Stimulated activated CD4-positive, alpha-beta T cell treated with anti-CD3 and anti-CD28 coated beads, TNF-alpha, amount 100 ng/mL, for 48 hours (primary cell): Measurements from ENCODE around the gene ENTHD1.
"Not testable (repeated sequence)": the region's sequence is repeated elsewhere in the genome, so short reads cannot be mapped to it uniquely, and the experiment has no call there.

Source experiments
- DNase-seq, 3 donors: peaks; one replicate each; pipeline ENCODE4 v3.0.0-alpha.2; 2020; ENCODE audit warnings: low read depth in 3 of 3

ENTHD1 gene

GRCh38 chr22:39925273-39925672, 31.7 kb upstream of the ENTHD1 start:
- DNase-seq = no peak

- DNase-seq = no peak
Measured at GRCh38 chr22:39924286-39924685, 30.7 kb upstream of the ENTHD1 start.

DNA sequence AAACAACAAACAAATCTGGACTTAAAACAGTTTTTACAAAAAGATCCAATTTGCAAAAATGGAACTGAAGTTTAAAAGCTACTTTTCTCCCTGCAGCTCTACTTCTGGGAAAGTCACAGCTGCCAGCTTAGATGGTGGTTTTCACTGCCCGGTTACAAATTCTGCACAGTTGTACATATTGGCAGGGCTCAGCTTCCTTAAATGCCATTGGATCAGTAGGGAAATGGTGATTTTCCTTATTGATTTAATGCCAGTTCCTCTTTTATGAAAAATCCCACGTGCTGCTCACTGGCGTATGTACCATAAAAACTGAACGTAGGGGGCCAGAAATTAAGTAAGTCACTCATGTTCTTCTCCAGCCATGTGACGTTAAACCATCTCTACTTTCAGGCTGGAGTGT, 30.1 kb upstream of the ENTHD1 start:
- no peak for DNase-seq

DNA sequence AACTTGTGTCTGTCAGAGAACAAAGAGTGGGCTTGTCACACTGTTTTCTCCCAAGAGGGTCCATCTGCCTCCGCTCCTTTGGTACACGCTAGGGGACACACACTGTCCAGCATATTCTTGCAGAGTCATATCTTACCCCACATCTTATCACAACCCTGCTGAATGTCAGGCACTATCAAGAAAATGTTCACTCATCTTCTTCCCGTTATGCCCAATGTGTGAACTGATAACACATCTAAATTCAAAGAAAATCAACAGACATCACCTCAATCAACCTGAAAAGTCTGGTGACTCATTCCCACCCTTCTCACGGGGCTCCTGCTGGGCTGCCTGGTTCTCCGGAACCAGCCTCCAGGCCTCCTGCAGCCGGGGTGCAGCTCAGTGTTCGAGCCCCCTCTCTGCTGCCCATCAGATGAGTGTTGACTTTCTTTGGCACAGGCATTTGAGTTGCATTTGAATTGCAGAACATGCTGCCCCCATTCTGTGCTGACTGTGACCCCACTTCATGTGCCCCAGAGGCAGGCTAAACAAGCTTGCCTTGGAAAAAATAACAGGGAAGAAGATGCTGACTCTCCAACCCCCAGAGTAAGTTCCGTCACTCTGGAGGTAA, 26.7 kb upstream of the ENTHD1 start:
- DNase-seq = peak; percentile 46 to 63 (median 58)

- DNase-seq = no peak
Measured at GRCh38 chr22:39917776-39918495, 24.4 kb upstream of the ENTHD1 start.

GRCh38 chr22:39917197-39917643, 23.7 kb upstream of the ENTHD1 start:
- DNase-seq = no peak

DNA sequence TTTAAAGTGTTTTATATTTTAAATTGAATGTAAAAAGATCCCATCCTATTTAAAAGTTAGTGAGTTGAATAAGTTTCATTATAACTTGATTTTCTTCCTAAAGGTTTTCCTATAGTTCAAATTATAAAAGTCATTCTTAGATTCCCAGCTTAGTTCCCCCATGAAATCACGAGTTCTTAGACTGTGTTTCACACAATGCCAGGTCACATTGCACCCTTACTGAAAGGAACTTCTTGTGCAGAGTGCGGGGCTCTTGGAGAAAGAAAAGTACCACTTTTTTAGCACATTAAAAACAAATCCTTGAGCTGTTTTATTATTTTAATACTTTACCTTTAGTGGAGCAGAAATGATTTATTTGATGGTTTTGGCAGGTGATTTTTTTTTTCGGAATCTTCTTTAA, 22.9 kb upstream of the ENTHD1 start:
- no peak for DNase-seq

GRCh38 chr22:39915295-39915726, 21.8 kb upstream of the ENTHD1 start:
- DNase-seq = no peak

DNA sequence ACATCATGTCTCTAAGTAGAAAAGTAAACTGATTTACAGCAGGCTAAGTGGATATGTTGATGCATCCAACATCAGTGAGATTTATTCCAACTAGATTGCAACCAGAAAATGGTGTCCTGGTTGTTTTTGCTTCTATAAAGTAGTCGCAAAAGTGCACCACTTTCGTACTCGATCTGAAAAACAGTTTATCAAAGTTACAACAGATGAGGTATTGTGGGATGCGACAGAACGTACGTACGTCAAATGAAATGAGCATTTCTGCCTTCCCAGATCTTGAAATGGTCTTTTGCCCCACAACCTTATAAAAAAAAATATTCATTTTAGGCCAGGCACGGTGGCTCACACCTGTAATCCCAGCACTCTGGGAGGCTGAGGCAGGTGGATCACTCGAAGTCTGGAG, 21.0 kb upstream of the ENTHD1 start:
- no peak for DNase-seq

DNA sequence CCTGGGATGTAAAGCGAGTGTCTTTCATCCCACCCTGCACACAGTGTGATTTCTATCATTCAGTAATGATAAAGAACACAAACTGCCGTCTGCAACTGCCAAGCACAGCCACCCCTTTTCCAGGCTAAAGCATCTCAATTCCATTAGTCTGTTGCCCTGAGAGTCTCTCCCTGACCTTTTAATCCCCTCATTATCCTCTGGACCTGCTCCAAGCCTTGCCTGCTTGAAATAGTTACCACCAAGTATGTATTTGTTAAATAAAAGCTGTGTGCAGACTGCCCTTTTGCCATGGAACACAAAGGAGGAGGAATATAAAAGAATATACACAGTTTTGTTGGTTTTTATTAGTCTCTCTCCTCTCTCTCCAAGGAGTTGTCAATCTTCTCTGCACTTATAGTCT, 20.3 kb upstream of the ENTHD1 start:
- no peak for DNase-seq

DNA sequence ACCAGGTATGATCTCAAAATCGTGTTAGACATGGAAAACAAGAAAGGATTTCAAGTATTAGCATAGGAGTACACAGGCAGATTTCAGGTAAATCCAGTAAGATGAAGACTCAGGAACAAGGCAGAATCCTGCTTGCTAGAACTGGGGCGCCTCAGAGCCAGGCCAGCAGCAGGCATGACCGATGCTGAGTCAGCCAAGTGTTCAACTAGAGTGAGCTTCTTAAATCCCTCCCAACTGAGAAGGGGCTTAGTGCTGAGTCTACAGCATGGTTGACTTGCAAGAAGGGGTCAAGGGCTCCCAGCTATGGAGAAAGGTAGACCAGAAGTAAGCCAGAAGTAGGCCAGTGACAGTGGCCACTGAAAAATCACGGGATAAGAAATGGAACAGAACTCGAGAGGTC, 19.8 kb upstream of the ENTHD1 start:
- no peak for DNase-seq

GRCh38 chr22:39910876-39911613, 17.5 kb upstream of the ENTHD1 start:
- DNase-seq = no peak

DNA sequence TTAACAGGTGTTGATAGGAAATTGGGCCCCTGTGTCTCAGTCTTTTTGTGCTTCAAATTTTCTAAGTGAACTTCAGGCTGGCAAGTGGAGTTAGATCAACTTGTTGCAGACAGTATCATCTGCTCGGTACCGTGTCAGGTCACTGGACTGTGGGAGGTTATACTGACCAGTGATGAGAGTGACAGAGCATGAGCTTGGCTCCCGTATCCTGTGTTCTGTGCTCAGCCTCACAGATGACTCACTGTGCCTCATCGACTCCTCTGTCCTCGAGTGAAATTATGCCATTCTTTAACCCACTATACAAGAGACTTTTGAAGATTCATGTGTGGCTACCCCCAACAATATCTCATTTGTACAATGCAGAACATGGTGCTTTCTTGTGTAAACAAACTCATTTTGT, 15.2 kb upstream of the ENTHD1 start:
- no peak for DNase-seq

GRCh38 chr22:39908136-39908535, 14.6 kb upstream of the ENTHD1 start:
- no peak for DNase-seq

DNA sequence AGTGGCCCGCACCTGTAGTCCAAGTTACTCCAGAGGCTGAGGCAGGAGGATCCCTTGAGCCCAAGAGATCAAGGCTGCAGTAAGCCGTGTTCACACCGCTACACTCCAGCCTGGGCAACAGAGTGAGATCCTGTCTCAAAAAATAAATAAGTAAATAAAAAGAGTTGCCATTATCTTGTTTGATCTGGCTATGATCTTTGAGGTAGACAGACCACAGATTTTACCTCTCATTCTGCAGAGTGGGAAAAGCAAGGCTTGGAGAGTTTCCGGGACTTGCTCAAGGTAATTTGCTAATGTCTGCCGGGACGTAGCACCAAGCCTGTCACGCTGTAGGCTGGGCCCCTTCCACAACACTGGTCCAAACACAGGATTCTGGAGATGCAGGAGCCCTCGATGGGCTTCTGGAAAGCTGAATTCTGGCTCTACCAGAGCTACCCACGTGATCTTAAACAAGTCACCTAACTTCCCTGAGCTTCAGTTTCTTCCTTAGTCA, 14.1 kb upstream of the ENTHD1 start:
- DNase-seq = no peak

GRCh38 chr22:39907047-39907446, 13.5 kb upstream of the ENTHD1 start:
- DNase-seq = no peak

DNA sequence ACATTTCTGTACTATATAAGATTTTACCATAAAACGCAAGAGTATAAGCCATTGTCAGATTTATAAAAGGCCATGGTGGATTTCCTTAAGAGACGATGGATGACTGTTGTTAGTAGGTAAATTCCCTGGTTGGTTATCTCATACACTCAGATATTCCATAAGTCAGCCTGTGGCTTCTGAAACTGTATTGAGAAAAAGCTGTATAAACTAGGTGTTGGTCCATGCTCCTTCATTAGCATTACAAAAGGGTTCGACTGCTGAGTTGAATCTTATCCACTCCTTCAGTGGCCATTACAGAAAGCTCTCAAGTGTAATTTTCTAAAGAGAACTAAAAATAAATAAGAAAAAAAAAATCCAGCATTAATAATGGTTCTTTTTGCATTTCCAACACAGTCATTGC, 12.6 kb upstream of the ENTHD1 start:
- no peak for DNase-seq

GRCh38 chr22:39905687-39906086, 12.1 kb upstream of the ENTHD1 start:
- DNase-seq = no peak

GRCh38 chr22:39904862-39905261, 11.3 kb upstream of the ENTHD1 start:
- no peak for DNase-seq

DNA sequence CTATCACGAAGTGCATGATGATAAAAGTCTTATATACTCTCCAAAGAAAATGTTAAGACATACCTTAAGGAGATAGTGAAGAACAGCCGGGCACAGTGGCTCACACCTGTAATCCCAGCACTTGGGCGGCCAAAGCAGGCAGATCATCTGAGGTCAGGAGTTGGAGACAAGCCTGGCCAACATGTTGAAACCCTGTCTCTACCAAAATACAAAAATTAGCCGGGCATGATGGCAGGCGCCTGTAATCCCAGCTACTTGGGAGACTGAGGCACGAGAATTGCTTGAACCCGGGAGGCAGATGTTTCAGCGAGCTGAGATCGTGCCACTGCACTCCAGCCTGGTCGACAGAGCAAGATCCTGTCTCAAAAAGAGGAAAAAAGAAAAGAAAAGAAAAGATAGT, 10.5 kb upstream of the ENTHD1 start:
- DNase-seq = not testable (repeated sequence)

GRCh38 chr22:39901565-39902146, 8.1 kb upstream of the ENTHD1 start:
- no peak for DNase-seq
